ENCODE measurements around the gene SMPD3. TPM values are rescaled to one million over a fixed set of nuclear protein-coding genes. Genes with fewer than 3 reads are reported as not detected.

The SMPD3 gene
- total RNA-seq, 1 experiment from 2014 or later, result 0.70 TPM

DNA sequence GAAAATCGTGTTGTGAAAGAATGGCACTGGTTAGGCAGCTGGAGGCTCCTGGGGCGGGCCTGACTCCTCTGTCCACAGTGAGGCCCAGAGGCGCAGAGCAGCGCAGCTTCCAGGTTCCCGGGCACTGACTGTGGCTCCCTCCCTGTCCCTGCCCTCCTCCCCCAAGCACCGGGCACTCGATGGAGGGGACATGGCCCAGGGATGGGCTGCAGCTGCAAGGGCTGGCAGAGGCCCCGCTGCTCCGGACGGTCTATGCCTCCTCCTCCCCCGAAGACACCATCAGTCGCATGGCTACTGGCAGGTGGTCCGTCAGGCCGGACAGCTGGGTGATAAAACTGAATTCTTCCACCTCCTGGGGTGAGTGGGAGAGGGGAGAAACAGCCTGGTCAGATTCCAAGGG lies 87.4 kb downstream of the SMPD3 start:
- Histone ChIP-seq H3K23ac (ENCODE audit: insufficient read length, low read depth, low read length) (no peak overlapping the region), H3K27ac (ENCODE audit: insufficient read length, low read depth, low read length) (no peak overlapping the region), H3T11ph (ENCODE audit: low read length) (no peak overlapping the region), H3K9me3 (ENCODE audit: control insufficient read depth, low read depth, low read length) (no peaks in the 10 kb centered on the region), H3K79me2 (ENCODE audit: insufficient read depth, low read length) (no peaks in the 10 kb centered on the region), H3K4ac (ENCODE audit: low read depth, low read length) (no peak overlapping the region), H4K91ac (ENCODE audit: insufficient read length, low read depth, low read length) (no peak overlapping the region), H3K14ac (ENCODE audit: insufficient read depth, low read length) (no peak overlapping the region), H3K56ac (ENCODE audit: insufficient read length, low read depth, low read length) (no peak overlapping the region), H2BK120ac (ENCODE audit: low read depth, low read length, poor library complexity, severe bottlenecking) (no peak overlapping the region), H2BK12ac (ENCODE audit: insufficient read length, low read depth, low read length) (no peak overlapping the region), H3K9ac (ENCODE audit: extremely low read depth, insufficient read length, low read length) (no peak overlapping the region), H2AK5ac (ENCODE audit: insufficient read length, low read length) (no peak overlapping the region), H4K5ac (ENCODE audit: insufficient read length, low read depth, low read length) (no peak overlapping the region), H3K4me2 (ENCODE audit: insufficient read depth, insufficient read length, low read length) (no peak overlapping the region), H3K18ac (ENCODE audit: insufficient read length, low read depth, low read length) (no peak overlapping the region), H4K20me1 (ENCODE audit: control insufficient read depth, insufficient read depth, insufficient read length) (no peaks in the 10 kb centered on the region), H3K4me1 (ENCODE audit: insufficient read depth, low read length) (no peaks in the 10 kb centered on the region), H4K8ac (replicated peaks; ENCODE audit: insufficient read length, low read depth, low read length) (no peak overlapping the region), H3K23me2 (ENCODE audit: insufficient read length, low read depth, low read length, poor library complexity, severe bottlenecking) (no peaks in the 10 kb centered on the region), H2BK5ac (ENCODE audit: insufficient read length, low read length) (no peak overlapping the region), H2BK15ac (ENCODE audit: low read depth, low read length) (no peak overlapping the region), H2AFZ (ENCODE audit: low read length) (no peak overlapping the region), H3K79me1 (ENCODE audit: insufficient read depth, low read depth, low read length, poor library complexity, severe bottlenecking) (no peaks in the 10 kb centered on the region), H2BK20ac (ENCODE audit: low read depth, low read length, poor library complexity, severe bottlenecking) (no peak overlapping the region), H3K27me3 (ENCODE audit: insufficient read depth, low read length) (no peaks in the 10 kb centered on the region)
- Mint-ChIP-seq H3K4me1 (peaks cover 12 to 23% of the 10 kb centered on the region in 2 experiments), H3K36me3 (ENCODE audit: insufficient read depth in 1 of 3, low read depth in 3 of 3) (peaks cover 0 to 17% (median 17%) of the 10 kb centered on the region in 3 experiments; a peak in 6 of 7 replicates), H3K27me3 (ENCODE audit: low read depth) (no peaks in the 10 kb centered on the region; the same call in 1 of the 2 replicates), H3K27ac (0 out of 7 replicates have a peak overlapping the region, but pooled peaks of 1 of the 3 experiments have one; percentile 14), H3K4me3 (no peak overlapping the region), H3K9me3 (no peaks in the 10 kb centered on the region)
- TF ChIP-seq, protein P1, sequence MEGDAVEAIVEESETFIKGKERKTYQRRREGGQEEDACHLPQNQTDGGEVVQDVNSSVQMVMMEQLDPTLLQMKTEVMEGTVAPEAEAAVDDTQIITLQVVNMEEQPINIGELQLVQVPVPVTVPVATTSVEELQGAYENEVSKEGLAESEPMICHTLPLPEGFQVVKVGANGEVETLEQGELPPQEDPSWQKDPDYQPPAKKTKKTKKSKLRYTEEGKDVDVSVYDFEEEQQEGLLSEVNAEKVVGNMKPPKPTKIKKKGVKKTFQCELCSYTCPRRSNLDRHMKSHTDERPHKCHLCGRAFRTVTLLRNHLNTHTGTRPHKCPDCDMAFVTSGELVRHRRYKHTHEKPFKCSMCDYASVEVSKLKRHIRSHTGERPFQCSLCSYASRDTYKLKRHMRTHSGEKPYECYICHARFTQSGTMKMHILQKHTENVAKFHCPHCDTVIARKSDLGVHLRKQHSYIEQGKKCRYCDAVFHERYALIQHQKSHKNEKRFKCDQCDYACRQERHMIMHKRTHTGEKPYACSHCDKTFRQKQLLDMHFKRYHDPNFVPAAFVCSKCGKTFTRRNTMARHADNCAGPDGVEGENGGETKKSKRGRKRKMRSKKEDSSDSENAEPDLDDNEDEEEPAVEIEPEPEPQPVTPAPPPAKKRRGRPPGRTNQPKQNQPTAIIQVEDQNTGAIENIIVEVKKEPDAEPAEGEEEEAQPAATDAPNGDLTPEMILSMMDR (conservative IDR thresholded peaks at IDR 0.05), result no peak
- no peak for DNase-seq
- no CpG with 5 or more reads among the region's 14 CpGs for WGBS (ENCODE audit: extremely low coverage, insufficient read length, low lambda C conversion rate)
